IPS DF 6.9 (cell line): ENCODE data around the gene PLBD2.

Experiments used
- DNase-seq: peaks from one replicate; pipeline ENCODE4 v3.0.0-alpha.2; 2013; ENCODE audit warnings: low read depth, low spot score
- H3K27ac ChIP-seq: one replicate; pipeline ENCODE4 v1.5.1; 2013; ENCODE audit warnings: low read length, control low read depth
- H3K27me3 ChIP-seq: 2 replicates; pipeline ENCODE4 v1.6.1; 2013; ENCODE audit warnings: mild to moderate bottlenecking, low read length; ENCODE audit not compliant: control insufficient read depth, insufficient read depth
- H3K36me3 ChIP-seq: 2 replicates; pipeline ENCODE4 v1.6.1; 2013; ENCODE audit warnings: low read length; ENCODE audit not compliant: control insufficient read depth, insufficient read depth
- H3K4me1 ChIP-seq: 2 replicates; pipeline ENCODE4 v1.6.1; 2013; ENCODE audit warnings: low read length; ENCODE audit not compliant: control insufficient read depth, insufficient read depth
- H3K4me3 ChIP-seq: 2 replicates; pipeline ENCODE4 v1.5.1; 2013; ENCODE audit warnings: mild to moderate bottlenecking, low read length
- H3K9me3 ChIP-seq: 2 replicates; pipeline ENCODE4 v1.6.1; 2013; ENCODE audit warnings: low read length, inconsistent platforms; ENCODE audit not compliant: control insufficient read depth, insufficient read depth
- WGBS: extraction: QIAGEN DNeasy Blood & Tissue Kit; methylation state at CpG from one replicate; pipeline ENCODE4 v1.1.7; 2013; ENCODE audit warnings: mixed read lengths, missing lambda C conversion rate; ENCODE audit not compliant: insufficient read length, insufficient coverage; 5-methylcytosine and 5-hydroxymethylcytosine counted together

Gene PLBD2

DNA sequence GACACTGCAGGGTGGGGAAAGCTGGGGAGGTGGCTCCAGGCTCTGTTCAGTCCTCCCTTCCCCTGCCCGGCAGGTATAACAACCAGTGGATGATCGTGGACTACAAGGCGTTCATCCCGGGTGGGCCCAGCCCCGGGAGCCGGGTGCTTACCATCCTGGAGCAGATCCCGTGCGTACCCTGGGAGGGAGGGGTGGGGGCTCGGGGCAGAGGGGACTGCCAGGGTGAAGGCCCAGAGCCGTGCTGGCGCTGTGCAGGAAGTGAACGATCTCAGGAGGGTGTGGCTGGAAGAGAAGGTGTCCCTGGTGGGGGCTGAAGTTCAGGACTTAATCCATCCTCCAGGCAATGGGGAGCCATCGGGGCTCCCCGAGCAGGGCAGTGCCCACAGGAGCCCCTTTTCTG lies 26.4 kb downstream of the PLBD2 start:
- no CpG with 5 or more reads among the region's 14 CpGs for WGBS
- H3K36me3 ChIP-seq: peaks cover 6% of the 10 kb centered on the region
- no peak for DNase-seq
- H3K4me1 ChIP-seq: no peaks in the 10 kb centered on the region
- H3K27me3 ChIP-seq: no peaks in the 10 kb centered on the region
- no peak overlapping the region for H3K27ac ChIP-seq
- H3K4me3 ChIP-seq: no peak overlapping the region
- no peaks in the 10 kb centered on the region for H3K9me3 ChIP-seq

DNA sequence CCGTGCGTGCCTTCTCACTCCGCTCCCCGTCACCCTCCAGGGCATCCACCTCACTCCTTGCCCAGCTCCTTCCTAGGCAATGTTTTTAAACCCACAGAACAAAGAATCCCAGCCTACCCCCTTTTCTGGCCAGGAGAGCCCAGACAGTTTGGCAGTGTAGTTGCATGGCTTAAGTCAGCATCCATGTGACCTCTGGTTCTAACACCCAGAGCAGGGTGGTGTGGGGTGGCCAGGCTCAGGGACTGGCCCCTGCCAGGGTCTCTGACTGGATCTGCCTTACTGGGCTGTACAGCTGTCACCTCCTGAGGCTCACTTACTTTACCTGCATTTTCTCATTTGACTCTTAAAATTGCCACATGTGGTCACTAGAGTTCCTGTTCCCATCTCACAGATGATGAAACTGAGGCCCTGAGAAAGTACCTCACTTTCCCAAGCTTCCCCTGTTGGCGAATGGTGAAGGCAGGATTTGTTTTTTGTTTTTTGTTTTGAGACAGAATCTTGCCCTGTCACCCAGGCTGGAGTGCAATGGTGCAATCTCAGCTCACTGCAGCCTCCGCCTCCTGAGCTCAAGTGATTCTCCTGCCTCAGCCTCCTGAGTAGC lies 27.0 kb downstream of the PLBD2 start:
- WGBS: no CpG with 5 or more reads among the region's 6 CpGs
- Histone ChIP-seq H3K27ac (no peak overlapping the region), H3K9me3 (no peaks in the 10 kb centered on the region), H3K27me3 (no peaks in the 10 kb centered on the region), H3K36me3 (peaks cover 6% of the 10 kb centered on the region), H3K4me1 (no peaks in the 10 kb centered on the region), H3K4me3 (no peak overlapping the region)
- DNase-seq: no peak

DNA sequence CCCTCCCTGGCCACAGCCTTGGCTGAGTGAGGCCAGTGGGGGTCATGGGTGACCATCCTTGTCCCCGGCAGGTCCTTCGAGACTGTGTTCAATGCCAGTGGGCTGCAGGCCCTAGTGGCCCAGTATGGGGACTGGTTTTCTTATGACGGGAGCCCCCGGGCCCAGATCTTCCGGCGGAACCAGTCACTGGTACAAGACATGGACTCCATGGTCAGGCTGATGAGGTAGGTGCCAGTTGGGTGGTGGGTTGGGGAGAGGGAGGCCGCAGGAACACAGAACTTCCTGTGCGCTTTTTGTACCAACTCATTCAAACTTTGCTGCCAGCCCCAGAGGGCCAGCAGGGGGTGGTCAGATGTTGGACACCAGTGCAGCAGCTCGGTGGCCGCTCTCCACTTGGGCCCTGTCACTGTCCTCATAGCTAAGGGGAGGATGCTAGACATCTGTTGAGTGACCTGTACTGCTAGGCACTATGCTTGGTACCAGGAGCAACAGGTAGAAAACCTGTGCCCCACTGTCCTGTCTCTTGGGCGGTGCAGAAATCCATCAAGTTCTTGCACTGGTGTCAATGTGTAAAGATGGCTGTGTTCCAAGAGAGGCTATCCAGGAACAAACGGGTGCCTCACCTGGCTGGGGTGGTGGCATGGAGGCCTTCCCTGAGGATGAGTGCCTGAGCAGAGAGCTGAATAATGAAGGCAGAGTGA lies 28.6 kb downstream of the PLBD2 start:
- WGBS: no CpG with 5 or more reads among the region's 12 CpGs
- Histone ChIP-seq H3K36me3 (peaks cover 6% of the 10 kb centered on the region), H3K4me3 (no peak overlapping the region), H3K27me3 (no peaks in the 10 kb centered on the region), H3K27ac (no peak overlapping the region), H3K9me3 (no peaks in the 10 kb centered on the region), H3K4me1 (no peaks in the 10 kb centered on the region)
- DNase-seq: no peak

DNA sequence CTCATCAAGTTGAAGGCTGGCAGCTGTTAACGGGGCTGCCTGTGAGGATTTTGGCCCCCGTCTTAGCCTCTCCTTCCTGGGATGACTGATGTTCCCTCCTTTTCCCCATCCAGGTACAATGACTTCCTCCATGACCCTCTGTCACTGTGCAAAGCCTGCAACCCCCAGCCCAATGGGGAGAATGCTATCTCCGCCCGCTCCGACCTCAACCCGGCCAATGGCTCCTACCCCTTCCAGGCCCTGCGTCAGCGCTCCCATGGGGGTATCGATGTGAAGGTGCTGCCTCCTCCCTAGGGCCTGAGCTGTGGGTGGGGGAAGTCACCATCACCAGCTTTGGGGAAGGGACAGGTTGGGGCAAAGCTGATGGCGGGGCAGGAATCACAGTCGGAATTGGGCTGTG lies 29.2 kb downstream of the PLBD2 start:
- Histone ChIP-seq H3K4me3 (no peak overlapping the region), H3K36me3 (peaks cover 6% of the 10 kb centered on the region), H3K9me3 (no peaks in the 10 kb centered on the region), H3K27ac (no peak overlapping the region), H3K4me1 (no peaks in the 10 kb centered on the region), H3K27me3 (no peaks in the 10 kb centered on the region)
- WGBS: no CpG with 5 or more reads among the region's 11 CpGs
- DNase-seq: no peak

DNA sequence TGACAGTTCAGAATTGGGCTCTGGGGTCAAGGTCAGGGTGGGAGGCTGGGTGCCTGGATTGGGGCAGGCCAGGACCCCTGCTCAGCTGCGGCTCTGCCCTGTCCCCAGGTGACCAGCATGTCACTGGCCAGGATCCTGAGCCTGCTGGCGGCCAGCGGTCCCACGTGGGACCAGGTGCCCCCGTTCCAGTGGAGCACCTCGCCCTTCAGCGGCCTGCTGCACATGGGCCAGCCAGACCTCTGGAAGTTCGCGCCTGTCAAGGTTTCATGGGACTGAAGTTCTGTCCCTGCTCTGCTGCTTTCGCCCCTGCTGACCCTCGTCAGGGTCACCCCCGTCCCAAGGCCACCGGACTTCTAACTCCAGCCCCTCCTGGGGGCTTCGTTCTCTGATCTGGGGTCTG lies 30.0 kb downstream of the PLBD2 start:
- H3K27ac ChIP-seq: no peak overlapping the region
- no peak for DNase-seq
- no peaks in the 10 kb centered on the region for H3K4me1 ChIP-seq
- no peaks in the 10 kb centered on the region for H3K9me3 ChIP-seq
- H3K4me3 ChIP-seq: no peak overlapping the region
- no peaks in the 10 kb centered on the region for H3K27me3 ChIP-seq
- WGBS: no CpG with 5 or more reads among the region's 14 CpGs
- peaks cover 6% of the 10 kb centered on the region for H3K36me3 ChIP-seq

DNA sequence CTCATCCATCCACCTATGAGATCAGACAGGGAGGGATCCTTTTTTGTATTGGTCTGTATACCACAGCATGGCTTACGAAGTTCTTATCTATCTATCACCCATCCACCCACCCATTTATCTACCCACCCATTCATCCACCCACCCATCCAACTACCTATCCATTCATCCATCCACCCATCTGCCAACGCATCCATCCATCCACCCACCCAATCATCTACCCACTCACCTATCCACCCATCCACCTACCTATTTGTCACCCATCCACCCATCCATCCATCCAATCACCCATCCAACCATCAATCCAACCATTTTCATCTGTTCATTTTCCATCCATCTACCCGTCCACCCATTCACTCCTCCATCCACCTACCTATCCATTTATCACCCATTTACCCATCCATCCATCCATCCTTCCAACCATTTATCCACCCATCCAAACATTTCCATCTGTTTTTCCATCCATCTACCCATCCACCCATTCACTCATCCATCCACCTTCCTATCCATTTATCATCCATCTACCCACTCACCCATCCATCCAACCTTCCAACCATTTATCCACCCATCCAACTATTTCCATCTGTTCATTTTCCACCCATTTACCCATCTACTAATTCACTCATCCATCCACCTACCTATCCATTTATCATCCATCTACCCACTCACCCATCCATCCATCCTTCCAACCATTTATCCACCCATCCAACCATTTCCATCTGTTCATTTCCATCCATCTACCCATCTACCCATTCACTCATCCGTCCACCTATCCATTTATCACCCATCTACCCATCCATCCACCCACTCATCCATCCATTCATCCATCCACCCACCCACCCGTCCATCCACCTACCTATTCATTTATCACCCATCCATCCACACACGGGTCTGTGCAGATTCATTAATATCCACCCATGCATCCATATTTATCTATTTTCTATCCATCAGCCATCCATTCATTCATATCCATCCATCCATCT lies 32.0 kb downstream of the PLBD2 start:
- no peak overlapping the region for H3K27ac ChIP-seq
- no peaks in the 10 kb centered on the region for H3K27me3 ChIP-seq
- DNase-seq: no peak
- 92% methylated on average over 3 of the region's 6 CpGs for WGBS
- no peak overlapping the region for H3K4me3 ChIP-seq
- H3K9me3 ChIP-seq: no peaks in the 10 kb centered on the region
- H3K4me1 ChIP-seq: no peaks in the 10 kb centered on the region; the same call in 1 of the 2 replicates
- peaks cover 3% of the 10 kb centered on the region for H3K36me3 ChIP-seq

GRCh38 chr12:113391145-113391544 lies 32.8 kb downstream of the PLBD2 start:
- H3K36me3 ChIP-seq: peaks cover 3% of the 10 kb centered on the region
- H3K4me1 ChIP-seq: no peaks in the 10 kb centered on the region; the same call in 1 of the 2 replicates
- DNase-seq: no peak
- H3K9me3 ChIP-seq: no peaks in the 10 kb centered on the region
- WGBS: no CpG with 5 or more reads among the region's 3 CpGs
- H3K27me3 ChIP-seq: no peaks in the 10 kb centered on the region
- no peak overlapping the region for H3K4me3 ChIP-seq
- H3K27ac ChIP-seq: no peak overlapping the region

DNA sequence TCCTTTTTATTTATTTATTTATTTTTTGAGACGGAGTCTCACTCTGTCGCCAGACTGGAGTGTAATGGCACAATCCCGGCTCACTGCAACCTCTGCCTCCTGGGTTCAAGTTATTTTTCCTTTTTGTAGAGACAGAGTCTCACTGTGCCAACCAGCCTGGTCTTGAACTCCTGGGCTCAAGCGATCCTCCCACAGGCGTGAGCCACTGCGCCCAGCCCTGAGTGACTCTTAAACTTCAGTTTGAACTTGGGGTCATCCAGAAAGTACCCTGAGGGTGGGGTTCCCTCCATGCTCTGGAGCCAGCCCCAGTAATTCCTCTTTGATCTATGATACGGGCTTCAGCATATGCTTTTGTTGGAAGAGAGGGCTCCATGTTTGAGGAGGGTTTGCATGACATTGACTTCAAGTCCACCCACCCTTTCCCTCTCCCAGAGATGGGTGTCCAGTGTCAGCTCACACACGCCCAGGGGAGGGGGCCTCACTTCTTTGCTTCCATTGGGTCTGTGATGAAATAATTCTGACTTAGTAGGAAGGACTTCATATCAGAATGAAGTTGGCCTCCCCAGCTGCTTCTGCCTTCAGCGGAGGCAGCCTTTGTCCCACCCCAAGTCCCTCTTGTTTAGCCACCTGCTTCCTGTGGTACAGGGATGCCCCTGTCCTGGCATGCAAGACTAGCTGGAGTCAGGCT lies 33.4 kb downstream of the PLBD2 start:
- peaks cover 3% of the 10 kb centered on the region for H3K36me3 ChIP-seq
- no peak overlapping the region for H3K27ac ChIP-seq
- no peaks in the 10 kb centered on the region; the same call in 1 of the 2 replicates for H3K4me1 ChIP-seq
- H3K27me3 ChIP-seq: no peaks in the 10 kb centered on the region
- no peak overlapping the region for H3K4me3 ChIP-seq
- WGBS: no CpG with 5 or more reads among the region's 9 CpGs
- no peak for DNase-seq
- no peaks in the 10 kb centered on the region for H3K9me3 ChIP-seq

- peaks cover 3% of the 10 kb centered on the region for H3K36me3 ChIP-seq
- no peak overlapping the region for H3K4me3 ChIP-seq
- WGBS: no CpG with 5 or more reads among the region's 7 CpGs
- DNase-seq: no peak
- no peaks in the 10 kb centered on the region; the same call in 1 of the 2 replicates for H3K4me1 ChIP-seq
- no peak overlapping the region for H3K27ac ChIP-seq
- no peaks in the 10 kb centered on the region for H3K27me3 ChIP-seq
- H3K9me3 ChIP-seq: no peaks in the 10 kb centered on the region
These were observed 34.1 kb downstream of the PLBD2 start for GRCh38 chr12:113392520-113392919.
